Measurements from ENCODE around the gene PLD2.

The PLD2 gene

GRCh38 chr17:4806456-4806776, 536 bp upstream of the PLD2 start (continued):
- no peak for TF ChIP-seq ZNF704 (tag by site-specific recombination; IDR thresholded peaks at IDR 0.05)
- TF ChIP-seq ZNF121 (tag by site-specific recombination; IDR thresholded peaks at IDR 0.05), result no peak
- no peak for TF ChIP-seq ZNF140 (tag by site-specific recombination; IDR thresholded peaks at IDR 0.05)
- TF ChIP-seq ZNF426 (tag by site-specific recombination; IDR thresholded peaks at IDR 0.05), result no peak
- TF ChIP-seq ZBTB20 (tag by site-specific recombination; IDR thresholded peaks at IDR 0.05), result peak; percentile 16; the same call in 1 of the 2 replicates
- TF ChIP-seq SP7 (tag by site-specific recombination; IDR thresholded peaks at IDR 0.05), result no peak
- TF ChIP-seq HIC1 (tag by site-specific recombination; IDR thresholded peaks at IDR 0.05), result no peak
- peak; percentile 88 for TF ChIP-seq ZBTB8A (tag by site-specific recombination; IDR thresholded peaks at IDR 0.05)
- TF ChIP-seq ZFP37 (tag by site-specific recombination; IDR thresholded peaks at IDR 0.05), result no peak
- TF ChIP-seq ZNF146 (tag by site-specific recombination; IDR thresholded peaks at IDR 0.05), result no peak
- TF ChIP-seq MEIS1 (CRISPR knock-in tag; IDR thresholded peaks at IDR 0.05; ENCODE audit: borderline replicate concordance), result no peak
- TF ChIP-seq ZNF18 (tag by site-specific recombination; IDR thresholded peaks at IDR 0.05), result no peak
- no peak for TF ChIP-seq OSR2 (tag by site-specific recombination; IDR thresholded peaks at IDR 0.05)
- no peak for TF ChIP-seq ZNF324 (tag by site-specific recombination; IDR thresholded peaks at IDR 0.05)
- no peak for TF ChIP-seq ZNF138 (tag by site-specific recombination; IDR thresholded peaks at IDR 0.05; ENCODE audit: borderline replicate concordance)
- TF ChIP-seq ZBTB26 (tag by site-specific recombination; optimal IDR thresholded peaks at IDR 0.05), result peak; percentile 37
- TF ChIP-seq OVOL3 (tag by site-specific recombination; IDR thresholded peaks at IDR 0.05), result no peak
- no peak for TF ChIP-seq ZFP3 (tag by site-specific recombination; IDR thresholded peaks at IDR 0.05; ENCODE audit: low read depth)
- TF ChIP-seq ZNF830 (tag by site-specific recombination; IDR thresholded peaks at IDR 0.05; ENCODE audit: low read depth), result no peak
- TF ChIP-seq ZBTB44 (tag by site-specific recombination; IDR thresholded peaks at IDR 0.05), result no peak
- TF ChIP-seq ZNF654 (tag by site-specific recombination; IDR thresholded peaks at IDR 0.05; ENCODE audit: low read depth), result no peak

Measured in HEK293 (cell line).